NOMO-1 (cell line): ENCODE measurements around the gene ZBTB18.
"Not testable (repeated sequence)": the region's sequence is repeated elsewhere in the genome, so short reads cannot be mapped to it uniquely, and the experiment has no call there.

ENCODE experiments used
- DNase-seq, 2 experiments: peaks; one replicate each; lab custom pipeline; 2025; ENCODE audit not compliant: unreplicated experiment in 2 of 2; lab: John Stamatoyannopoulos, UW

Gene ZBTB18

DNA sequence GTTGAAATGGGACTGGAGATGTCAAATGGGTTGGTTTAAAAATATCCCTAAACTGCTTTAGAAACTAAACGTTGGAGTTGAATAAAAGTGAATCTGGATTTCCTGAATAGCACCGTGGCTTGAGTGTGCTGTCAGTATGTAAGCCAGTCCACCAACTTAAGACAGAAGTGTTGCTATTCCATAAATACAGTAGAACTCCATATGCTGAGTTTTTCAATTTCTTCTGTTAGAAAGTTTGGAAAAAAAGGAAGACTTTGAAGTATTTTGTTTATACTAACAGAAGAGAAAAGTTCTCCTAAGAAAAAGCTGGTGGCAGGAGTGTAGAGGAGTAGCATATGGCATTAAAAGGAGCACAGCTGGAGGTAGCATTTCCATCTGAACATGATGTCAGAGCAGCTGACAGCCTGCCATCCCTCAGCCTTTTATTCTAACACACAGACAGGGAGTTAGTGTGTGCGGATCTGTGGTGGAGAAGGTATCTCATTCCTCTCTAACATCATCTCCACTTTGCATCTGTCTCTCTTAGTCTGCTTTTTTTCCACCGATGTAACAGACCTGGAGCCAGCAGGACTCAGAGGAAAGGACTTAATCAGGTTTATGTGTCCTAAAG lies at the start of gene ZBTB18:
ZBTB18 (plus strand) TSS at position 449 of the 610 bp plus-strand sequence; CDS start at position 598, 149 bp downstream.
- DNase-seq: no peak

DNA sequence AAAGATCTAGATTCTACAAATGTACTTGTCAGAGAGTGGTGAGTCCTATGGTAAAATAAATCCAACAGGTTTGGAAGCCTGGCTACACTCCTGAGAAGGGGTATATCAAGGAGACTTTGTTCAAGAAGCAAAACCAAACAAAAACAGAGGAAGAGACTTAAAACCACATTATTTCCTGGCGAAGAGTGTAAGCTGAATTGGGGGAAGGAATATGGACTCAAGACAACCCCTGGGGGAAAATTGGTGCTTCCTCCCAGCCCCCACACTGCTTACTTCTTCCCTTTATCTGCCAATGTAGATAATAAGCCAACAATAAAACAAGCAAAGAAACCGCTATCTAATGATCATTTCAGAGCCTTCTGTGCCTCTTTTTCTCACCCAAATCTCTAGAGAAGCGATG lies 48.4 kb upstream of the ZBTB18 start:
- DNase-seq: peak in 1 of 2 experiments; percentile 28

DNA sequence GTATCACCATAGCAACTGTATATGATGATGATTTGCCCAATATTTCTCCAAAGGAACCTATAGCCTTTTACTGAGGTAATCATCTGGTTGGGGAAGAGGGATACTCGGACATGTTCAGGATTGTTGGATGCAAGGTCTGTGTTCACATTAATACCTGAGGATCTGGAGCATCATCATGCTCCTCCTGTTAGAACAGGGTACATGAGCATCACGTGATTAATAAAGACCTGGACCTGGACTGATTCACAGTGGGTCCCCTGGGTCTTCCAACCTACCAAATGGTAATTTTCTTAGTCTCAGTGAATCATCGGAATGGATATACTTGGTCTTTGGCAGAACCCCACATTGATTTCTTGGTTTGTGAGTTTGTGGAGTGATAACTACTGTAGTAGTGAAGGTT lies 45.6 kb upstream of the ZBTB18 start:
- no peak for DNase-seq

DNA sequence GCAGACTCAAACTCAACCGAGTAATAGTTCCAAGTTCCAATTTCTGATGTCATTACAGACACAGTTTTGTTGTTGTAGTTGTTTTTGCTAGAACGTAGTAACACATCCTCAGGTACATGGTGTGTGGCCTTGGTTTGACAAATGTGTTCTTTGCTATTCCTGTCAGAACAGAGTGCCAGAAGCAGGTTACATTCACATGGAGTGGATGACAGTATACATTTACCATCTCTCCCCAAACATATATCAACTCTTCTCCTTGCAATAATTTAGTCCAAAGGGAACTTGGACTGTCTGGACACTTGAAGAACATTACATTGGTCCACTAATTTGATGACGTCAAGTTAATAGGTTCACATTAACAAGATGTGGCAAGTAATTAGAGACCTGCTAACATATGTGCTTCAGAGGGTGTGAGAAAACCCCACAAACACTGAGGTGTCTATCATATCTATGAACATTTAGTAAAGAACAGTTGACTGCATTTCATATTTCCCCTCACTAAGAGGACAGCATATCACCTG lies 44.6 kb upstream of the ZBTB18 start:
- DNase-seq: no peak

DNA sequence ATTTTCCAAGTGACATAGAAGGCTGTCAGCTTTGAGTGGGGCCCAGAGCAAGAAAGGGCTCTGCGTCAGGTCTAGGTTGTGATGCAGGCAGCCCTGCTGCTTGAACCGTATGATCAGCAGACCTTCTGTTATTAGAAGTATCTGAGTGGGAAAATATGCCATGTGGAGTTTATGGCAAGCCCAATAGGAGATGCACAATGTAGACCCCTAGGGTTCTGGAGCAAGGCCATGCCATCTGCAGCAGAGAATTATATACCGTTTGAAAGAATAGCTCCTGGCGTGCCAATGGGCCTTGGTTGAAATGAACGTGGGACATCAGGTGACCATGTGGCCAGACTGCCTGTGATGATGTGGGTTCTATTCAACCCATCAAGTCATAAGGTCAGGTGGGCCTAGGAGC lies 44.1 kb upstream of the ZBTB18 start:
- DNase-seq: no peak

DNA sequence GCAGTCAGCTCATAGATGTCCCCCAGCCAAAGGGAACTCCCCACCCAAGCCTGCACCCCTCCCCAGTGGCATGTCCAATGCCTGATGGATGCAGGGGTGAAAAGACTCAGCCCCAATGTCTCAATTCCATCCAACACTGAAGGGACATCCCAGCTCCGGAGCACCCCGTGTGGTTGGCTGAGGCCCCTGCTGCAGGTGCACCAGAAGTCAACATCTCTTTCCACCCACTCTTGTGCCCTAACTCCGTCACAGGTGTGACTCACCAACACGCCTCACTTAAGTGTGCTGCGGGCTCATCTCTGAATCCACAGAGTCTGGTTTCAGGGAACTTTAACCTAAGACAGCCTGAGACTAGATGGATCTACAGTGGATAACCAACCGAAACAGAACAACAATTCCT lies 40.9 kb upstream of the ZBTB18 start:
- peak; percentile 31 to 57 for DNase-seq

DNA sequence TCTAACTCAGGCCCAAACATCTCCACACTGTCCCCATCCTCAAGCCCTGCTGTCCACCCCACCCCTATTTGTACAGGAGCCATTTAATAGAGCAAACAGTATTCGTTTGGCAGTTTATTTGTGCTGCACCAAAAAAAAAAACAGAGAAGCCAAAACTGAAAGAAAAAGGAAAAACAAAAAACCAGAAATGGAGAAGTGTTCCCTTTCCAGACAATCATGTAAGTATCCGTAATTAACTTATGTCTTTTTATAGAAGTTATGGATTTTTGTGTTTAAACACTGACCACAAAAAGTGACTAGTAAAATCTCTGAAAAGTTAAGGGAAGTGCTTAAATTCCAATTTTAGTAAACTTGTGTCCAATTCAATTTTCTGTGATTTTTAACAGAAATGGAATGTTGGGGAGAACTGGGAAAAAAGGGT lies 40.4 kb upstream of the ZBTB18 start:
- peak; percentile 46 to 82 for DNase-seq

DNA sequence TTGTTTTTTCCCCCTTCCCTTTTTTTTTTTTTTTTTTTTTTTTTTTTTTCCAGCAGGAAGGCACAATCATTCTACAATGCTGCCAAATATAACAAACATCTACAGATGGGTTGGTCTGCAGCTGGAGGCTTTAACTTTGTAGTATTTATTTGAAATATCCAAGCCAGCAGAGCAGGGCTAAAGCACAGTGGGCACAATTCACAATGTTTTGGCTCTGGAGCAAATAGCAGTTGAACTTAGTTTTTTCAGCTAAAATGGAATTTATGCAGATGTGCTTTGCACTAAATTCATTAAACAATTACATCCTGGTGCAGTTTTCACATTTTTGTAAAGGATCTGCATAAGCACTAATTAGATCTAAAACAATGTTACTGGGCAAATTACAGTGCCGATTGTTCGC lies 39.8 kb upstream of the ZBTB18 start:
- no peak for DNase-seq

DNA sequence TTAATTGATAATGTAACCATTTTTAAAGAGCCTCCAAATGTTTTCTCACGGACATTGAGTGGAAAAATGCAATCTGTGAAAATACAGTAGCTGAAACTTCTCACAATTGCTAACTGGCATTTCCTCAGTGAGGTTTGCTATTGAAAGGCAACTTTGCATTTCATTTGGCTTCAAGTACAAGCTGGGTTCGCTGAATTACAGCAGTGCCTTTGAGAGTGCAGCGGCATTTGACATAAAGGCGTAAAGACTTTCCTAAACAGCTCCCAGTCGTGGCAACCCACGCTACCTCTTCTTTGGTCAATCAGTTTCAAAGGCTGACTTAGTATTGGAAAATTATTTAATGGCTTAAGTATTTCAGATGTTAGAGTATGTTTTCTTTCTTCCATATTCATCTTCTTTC lies 39.3 kb upstream of the ZBTB18 start:
- DNase-seq: no peak

DNA sequence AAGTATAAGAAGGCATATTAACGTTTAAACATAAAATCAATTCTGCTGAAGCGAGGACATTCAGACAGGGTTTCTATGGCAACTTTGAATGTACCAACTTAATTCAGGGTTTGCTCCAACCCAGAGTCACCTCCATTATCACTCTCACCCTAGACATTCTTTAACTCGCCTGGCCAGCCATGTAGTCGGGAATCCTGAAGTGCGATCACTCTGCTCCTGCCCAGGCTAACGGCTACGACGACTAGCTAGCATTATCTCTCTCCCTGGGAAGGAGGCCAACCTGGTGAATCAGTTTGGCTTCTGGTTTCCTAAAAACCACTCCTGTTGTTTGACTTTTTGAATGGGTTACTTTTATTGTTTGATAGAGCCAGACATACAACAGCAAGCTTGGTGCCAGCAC lies 38.9 kb upstream of the ZBTB18 start:
- no peak for DNase-seq

DNA sequence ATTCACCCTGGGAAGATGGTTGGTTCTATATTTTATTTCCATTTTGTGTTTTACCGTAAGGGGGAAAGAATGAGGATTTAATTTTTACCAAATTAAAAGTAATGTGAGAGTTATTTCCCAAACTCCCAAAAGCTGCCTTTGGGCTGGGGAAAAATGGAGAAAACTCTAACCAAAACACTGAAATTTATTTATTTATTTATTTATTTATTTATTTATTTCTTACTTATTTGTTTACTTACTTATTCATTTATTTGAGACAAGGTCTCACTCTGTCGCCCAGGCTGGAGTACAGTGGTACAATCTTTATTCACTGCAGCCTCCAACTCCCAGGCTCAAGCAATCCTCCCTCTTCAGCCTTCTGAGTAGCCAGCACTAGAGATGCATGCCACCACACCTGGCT lies 38.0 kb upstream of the ZBTB18 start:
- no peak for DNase-seq

DNA sequence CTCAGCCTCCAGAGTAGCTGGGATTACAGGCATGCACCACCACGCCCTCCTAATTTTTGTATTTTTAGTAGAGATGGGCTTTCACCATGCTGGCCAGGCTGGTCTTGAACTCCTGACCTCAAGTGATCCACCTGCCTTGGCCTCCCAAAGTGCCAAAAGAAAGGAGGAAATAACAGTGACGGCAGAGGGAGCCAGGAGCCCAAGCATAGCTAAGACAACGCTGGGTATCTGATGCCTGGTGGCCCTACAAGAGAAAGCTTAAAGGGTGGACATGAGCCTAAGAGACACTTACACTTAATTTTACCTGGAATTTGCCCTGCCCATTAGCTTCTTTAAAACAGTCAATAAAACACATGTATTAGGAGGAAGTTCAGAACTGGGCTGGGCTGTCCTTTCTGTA lies 36.2 kb upstream of the ZBTB18 start:
- DNase-seq: not testable (repeated sequence)

DNA sequence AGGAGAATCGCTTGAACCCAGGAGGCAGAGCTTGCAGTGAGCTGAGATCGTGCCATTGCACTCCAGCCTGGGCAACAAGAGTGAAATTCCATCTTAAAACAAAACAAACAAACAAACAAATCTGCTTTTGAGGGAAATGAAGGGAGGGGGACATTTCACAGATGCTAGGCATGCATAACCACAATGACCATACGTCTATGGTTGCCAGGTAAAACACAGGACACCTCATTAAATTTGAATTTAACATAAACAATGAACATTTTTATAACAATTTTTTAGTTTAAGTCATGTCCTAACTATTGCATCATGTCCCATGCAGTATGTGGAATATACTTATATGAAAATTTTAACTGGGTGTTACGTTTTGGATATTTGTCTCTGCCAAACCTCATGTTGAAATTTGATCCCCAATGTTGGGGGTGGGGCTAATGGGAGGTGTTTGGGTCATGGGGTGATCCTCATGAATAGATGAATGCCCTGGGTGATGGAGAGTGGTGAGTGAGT lies 31.0 kb upstream of the ZBTB18 start:
- DNase-seq: no peak

DNA sequence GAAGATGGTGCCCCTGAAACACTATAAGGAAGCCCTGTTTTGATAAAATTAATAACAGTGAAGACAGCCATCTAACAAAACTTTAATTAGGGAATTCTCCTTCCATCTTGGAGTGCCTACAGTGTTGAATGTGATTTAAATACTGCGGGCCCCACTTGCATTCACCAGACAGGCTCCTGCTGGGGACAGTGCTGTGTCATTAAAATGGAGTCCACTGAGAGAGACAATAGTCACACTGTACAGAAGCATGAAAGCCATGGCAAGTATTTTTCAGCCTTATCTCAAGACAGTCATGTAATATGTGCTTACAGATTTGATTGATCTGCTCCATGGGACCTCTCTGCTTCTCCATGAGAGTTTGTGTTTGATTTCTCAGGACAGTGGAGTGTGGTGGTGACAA lies 29.7 kb upstream of the ZBTB18 start:
- no peak for DNase-seq

DNA sequence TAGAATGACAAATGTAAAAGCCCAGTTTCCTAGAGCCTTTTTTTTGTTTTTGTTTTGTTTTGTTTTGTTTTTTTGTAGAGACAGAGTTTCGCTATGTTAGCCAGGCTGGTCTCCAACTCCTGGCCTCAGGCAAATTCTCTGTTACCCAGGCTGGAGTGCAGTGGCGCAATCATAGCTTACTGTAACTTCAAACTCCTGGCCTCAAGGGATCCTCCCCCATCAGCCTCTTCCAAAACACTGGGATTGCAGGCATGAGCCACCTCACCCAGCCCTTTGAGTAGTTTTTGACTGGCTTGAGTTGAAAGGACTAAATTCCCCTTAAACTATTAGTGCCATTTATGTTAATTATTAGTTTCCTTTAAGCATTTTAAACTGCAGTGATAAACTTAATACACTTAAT lies 28.8 kb upstream of the ZBTB18 start:
- DNase-seq: no peak

DNA sequence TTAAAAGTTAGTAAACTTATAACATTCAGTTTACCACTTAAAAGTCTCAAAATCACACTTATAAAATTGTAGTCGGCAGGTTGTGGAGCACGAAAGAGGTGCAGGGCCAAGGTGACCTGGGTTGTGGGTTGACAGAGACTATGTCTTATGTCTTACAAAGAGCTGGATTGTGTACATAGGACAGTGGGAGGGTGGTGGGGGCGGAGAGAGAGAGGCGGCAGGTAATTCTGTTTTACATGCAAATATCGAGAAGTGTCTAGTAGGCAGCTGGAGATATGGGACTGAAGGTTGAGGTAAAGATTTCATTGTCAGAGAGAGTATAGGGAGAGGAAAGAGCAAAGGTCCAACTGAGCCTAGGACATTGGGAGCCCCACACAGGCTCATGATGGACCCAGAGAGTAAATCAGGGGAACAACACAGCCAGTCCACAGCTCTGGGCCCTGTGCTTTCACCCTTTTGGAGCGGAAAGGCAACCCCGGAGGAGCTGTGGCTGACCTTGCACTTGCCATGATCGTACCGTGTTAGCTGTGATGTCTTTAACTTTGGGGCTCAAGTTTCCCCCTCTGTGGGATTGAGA lies 28.1 kb upstream of the ZBTB18 start:
- DNase-seq: no peak

DNA sequence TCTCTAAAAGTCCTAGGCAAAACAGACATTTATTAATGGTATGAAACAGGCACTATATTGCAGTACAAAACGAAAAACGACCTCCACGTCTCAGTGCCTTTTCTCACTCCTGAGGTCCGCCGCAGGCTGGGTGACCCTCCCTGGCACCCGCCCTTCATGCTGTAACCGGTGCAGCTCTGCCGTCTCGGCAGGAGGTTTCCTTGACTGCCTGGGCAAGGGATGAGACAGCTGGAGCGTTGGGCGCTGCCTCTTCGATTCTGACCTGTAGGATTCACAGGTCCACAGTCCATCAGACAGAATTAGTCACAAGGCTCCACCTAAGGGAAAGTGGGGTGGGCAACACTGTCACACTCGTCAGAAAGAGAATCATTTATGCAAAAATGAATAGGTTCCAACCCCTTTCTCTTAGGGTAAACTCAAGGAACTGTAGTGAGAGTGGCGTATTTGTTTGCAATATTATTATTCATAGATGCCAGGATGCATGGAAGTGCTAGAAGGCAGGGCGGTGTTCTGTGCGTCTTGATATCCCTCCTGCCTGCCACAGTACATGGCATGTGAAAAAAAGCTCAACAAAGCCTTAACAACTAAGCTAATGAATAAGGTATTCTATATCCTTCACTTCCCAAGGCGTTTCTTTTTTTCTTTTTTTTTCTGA lies 23.5 kb upstream of the ZBTB18 start:
- DNase-seq: no peak

DNA sequence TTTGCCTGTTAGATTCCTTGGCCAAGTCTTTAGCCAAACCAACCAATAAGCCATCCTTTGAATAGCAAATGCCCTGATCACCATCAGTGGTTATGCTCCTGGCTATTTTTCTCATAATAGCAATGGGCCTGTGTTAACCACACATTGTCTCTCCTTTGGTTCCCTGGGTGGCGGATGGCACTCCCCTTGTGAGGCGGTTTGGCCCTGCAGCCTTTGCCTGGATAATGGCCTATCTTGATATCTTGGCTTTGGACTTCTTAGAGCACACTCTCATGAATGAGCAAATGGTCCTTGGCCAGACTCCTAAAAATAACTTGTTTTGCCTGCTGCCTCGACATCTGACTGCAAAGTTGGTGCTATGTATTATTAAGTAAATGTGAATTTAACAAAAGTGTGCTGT lies 22.4 kb upstream of the ZBTB18 start:
- no peak for DNase-seq

DNA sequence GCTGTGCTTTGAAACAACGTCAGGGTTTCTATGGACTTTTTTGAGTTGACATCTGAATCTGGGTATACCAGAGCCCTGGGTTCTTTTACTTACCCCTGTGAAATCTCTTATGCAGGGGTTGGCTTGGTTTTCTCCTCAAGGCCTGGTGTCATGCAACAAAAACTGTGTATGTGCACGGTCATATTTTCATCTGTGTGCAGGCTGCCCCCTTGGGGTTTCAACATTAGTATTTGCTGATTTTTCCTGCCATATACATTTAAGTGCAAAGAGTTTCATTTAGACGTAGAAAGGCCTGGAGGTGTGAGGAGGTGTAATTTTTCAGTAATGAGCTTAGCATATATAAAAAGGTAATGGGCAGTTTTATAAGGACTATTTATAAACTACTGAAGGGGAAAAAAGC lies 22.0 kb upstream of the ZBTB18 start:
- DNase-seq: no peak

DNA sequence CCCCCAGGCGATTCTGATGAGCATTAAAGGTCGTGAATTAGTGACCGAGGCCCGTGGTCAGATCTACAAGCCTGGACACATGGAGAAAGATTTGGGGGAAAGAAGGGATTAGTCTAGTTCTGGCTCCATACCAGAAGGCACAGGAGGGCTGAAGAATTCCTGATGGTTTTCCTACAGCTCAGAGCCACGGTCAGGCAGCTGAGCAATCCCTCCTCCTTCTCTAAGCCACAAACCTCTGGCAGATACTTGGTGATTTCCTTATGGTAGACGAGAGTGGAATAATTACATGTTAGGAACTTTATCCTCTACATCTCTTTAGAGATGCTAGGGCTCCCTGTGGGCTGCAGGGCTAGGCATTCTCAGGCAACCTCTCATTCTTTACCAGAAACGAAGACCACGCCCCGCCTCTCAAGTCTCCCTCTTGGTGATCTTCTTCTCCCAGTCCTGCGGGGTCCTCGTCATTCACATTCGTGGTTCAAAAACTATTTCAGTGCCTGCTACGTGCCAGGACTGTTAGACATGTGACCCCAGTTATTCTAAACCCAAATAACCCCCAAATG lies 20.5 kb upstream of the ZBTB18 start:
- no peak for DNase-seq

DNA sequence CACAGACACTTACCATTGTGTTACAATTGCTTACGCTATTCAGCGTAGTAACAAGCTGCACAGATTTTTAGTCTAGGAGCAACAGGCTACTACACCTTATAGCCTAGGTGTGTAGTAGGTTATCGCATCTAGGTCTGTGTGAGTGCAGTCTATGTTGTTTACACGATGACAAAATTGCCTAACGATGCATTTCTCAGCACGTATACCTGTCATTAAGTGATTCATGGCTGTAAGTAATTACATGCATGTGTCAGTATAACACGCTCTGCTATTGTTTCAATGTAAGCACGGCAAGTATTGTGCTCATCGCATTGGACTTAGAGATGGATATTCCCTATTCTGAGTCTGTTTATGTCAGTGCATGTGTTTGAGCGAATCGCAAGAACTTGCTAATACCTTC lies 15.7 kb upstream of the ZBTB18 start:
- no peak for DNase-seq

DNA sequence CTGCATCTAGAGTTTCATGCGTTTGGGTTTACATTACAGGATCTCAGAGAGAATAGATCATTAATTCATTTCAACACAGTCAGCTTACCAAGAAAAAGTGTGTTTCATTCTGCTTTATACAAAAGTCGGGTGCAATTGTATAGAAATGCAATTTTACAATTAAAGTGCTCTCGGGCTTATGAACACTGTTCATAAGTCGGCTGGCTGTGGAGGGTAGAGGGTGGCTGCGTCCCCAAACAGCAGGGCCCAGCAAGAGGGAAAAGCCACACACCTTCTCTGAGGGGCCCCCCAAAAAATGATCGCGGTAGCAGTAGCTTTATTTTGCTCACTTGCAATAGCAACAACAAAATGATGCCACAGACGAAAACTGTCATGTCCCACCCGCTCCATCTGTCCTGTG lies 13.8 kb upstream of the ZBTB18 start:
- DNase-seq: no peak
